OCI-LY7 (cell line): ENCODE data around the gene HSD11B1. TPM values are rescaled to one million over a fixed set of nuclear protein-coding genes. Genes with fewer than 3 reads are reported as not detected.

Experiments used
- BruUV-seq: library from RNA; stranded (reverse); fragments of 400-500 nt; replicated peaks from 2 replicates; lab custom pipeline; 2021; lab: Mats Ljungman, UMichigan
- CTCF ChIA-PET: fragments of 300-600 bp; sonication (Branson Sonifier 250); formaldehyde crosslinking; loops from one replicate; lab custom pipeline; 2022; ENCODE audit warnings: antibody characterized with exemption; ENCODE audit not compliant: unreplicated experiment; lab: Charles Lee
- POLR2A ChIA-PET: fragments of 300-600 bp; sonication (Branson Sonifier 250); formaldehyde crosslinking; loops from one replicate; lab custom pipeline; 2022; ENCODE audit warnings: antibody characterized with exemption; lab: Charles Lee
- DNase-seq: peaks from one replicate; pipeline ENCODE4 v3.0.0-alpha.2; 2015; ENCODE audit warnings: low spot score
- H2AFZ ChIP-seq: fragments of 200-600 bp; sonication (generic), shearing (Covaris generic); 2 replicates; pipeline ENCODE4 v1.6.1; 2014; ENCODE audit warnings: mild to moderate bottlenecking, antibody characterized with exemption, low read length, moderate library complexity
- H3K27ac ChIP-seq: fragments of 200-600 bp; sonication (generic); 2 replicates; pipeline ENCODE4 v1.5.1; 2014; ENCODE audit warnings: mixed run types, low read depth, mild to moderate bottlenecking, moderate library complexity, low read length, inconsistent platforms; ENCODE audit not compliant: poor library complexity, severe bottlenecking
- H3K36me3 ChIP-seq: fragments of 200-600 bp; sonication (generic); 2 replicates; pipeline ENCODE4 v1.6.1; 2014; ENCODE audit warnings: mild to moderate bottlenecking, antibody characterized with exemption, low read length, moderate library complexity, mixed read lengths; ENCODE audit not compliant: insufficient read depth
- H3K4me1 ChIP-seq: fragments of 200-600 bp; sonication (generic); 2 replicates; pipeline ENCODE4 v1.5.1; 2014; ENCODE audit warnings: mild to moderate bottlenecking, low read length; ENCODE audit not compliant: insufficient read depth, poor library complexity, severe bottlenecking
- H3K4me2 ChIP-seq: fragments of 200-600 bp; sonication (generic); 2 replicates; pipeline ENCODE4 v1.6.1; 2014; ENCODE audit warnings: mild to moderate bottlenecking, low read length
- H3K4me3 ChIP-seq: fragments of 200-600 bp; sonication (generic); 2 replicates; pipeline ENCODE4 v1.5.1; 2014; ENCODE audit warnings: mild to moderate bottlenecking, low read depth, low read length; ENCODE audit not compliant: poor library complexity, severe bottlenecking
- H3K79me2 ChIP-seq: fragments of 200-600 bp; sonication (generic); 2 replicates; pipeline ENCODE4 v1.6.1; 2016; ENCODE audit warnings: low read depth, mild to moderate bottlenecking, low read length, moderate library complexity, mixed read lengths; ENCODE audit not compliant: insufficient read depth
- H3K9me2 ChIP-seq: fragments of 200-600 bp; sonication (generic); 2 replicates; pipeline ENCODE4 v1.6.1; 2016; ENCODE audit warnings: mild to moderate bottlenecking, low read length, mixed read lengths; ENCODE audit not compliant: insufficient read depth
- H3K9me3 ChIP-seq: fragments of 200-600 bp; sonication (generic); 2 replicates; pipeline ENCODE4 v1.6.1; 2014; ENCODE audit warnings: mild to moderate bottlenecking, mixed run types, low read length, mixed read lengths
- H4K20me1 ChIP-seq: fragments of 200-600 bp; sonication (generic); 2 replicates; pipeline ENCODE4 v1.6.1; 2014; ENCODE audit warnings: mild to moderate bottlenecking, antibody characterized with exemption, low read length, moderate library complexity, mixed read lengths; ENCODE audit not compliant: insufficient read depth
- CTCF ChIP-seq: fragments of 200-600 bp; sonication (generic); conservative IDR thresholded peaks from 2 replicates; pipeline ENCODE4 v1.5.1; 2014; ENCODE audit warnings: mild to moderate bottlenecking, antibody characterized with exemption, low read length, moderate library complexity, mixed read lengths
- EZH2phosphoT487 ChIP-seq: fragments of 200-600 bp; sonication (generic); IDR thresholded peaks from 2 replicates; pipeline ENCODE4 v1.6.1; 2018; ENCODE audit warnings: low read depth, borderline replicate concordance, mild to moderate bottlenecking, mixed run types, antibody characterized with exemption, low read length, moderate library complexity, mixed read lengths
- intact Hi-C: fragments of 100-400 bp; cut with micrococcal nuclease; formaldehyde crosslinking; loops from one replicate; pipeline ENCODE4 v1.10.0; 2022; ENCODE audit not compliant: unreplicated experiment
- total RNA-seq, 2 experiments: library from RNA; depleted of rRNA in 1 of 2; stranded (reverse); fragments of >200 nt in 1 of 2; shearing (Covaris generic) in 1 of 2; gene quantifications; 2 replicates each; pipeline ENCODE4 v1.2.3, GENCODE V29; 2014 to 2022

The HSD11B1 gene
- total RNA-seq, 2 experiments from 2014 or later: not detected

- H3K4me2 ChIP-seq: no peak overlapping the region
These were observed 10.7 kb downstream of the HSD11B1 start for GRCh38 chr1:209715314-209715713.

GRCh38 chr1:209717818-209718217, 13.2 kb downstream of the HSD11B1 start:
- no peaks in the 10 kb centered on the region for H3K4me1 ChIP-seq
- no peaks in the 10 kb centered on the region for H3K9me2 ChIP-seq
- H3K79me2 ChIP-seq: no peaks in the 10 kb centered on the region
- intact Hi-C loops: no loop called here
- no peaks in the 10 kb centered on the region for H3K9me3 ChIP-seq
- DNase-seq: no peak
- no peak overlapping the region for H3K4me3 ChIP-seq
- no peak overlapping the region for H3K4me2 ChIP-seq
- TF ChIP-seq CTCF (no peak), EZH2phosphoT487 (no peak)
- BruUV-seq: no TSS peak
- CTCF ChIA-PET: no interaction called here
- H3K27ac ChIP-seq: no peak overlapping the region
- POLR2A ChIA-PET: no interaction called here
- no peaks in the 10 kb centered on the region for H3K36me3 ChIP-seq
- no peak overlapping the region for H2AFZ ChIP-seq
- no peaks in the 10 kb centered on the region for H4K20me1 ChIP-seq

More at GRCh38 chr1:209715314-209715713, 10.7 kb downstream of the HSD11B1 start:
- no peak overlapping the region for H2AFZ ChIP-seq
- TF ChIP-seq EZH2phosphoT487 (no peak), CTCF (no peak)
- H3K4me1 ChIP-seq: no peaks in the 10 kb centered on the region
- POLR2A ChIA-PET: no interaction called here
- H3K9me3 ChIP-seq: no peaks in the 10 kb centered on the region
- CTCF ChIA-PET: no interaction called here
- BruUV-seq: no TSS peak
- no peaks in the 10 kb centered on the region for H4K20me1 ChIP-seq
- H3K79me2 ChIP-seq: no peaks in the 10 kb centered on the region
- H3K27ac ChIP-seq: no peak overlapping the region
- H3K4me3 ChIP-seq: no peak overlapping the region
- intact Hi-C loops: no loop called here
- no peak for DNase-seq
- H3K36me3 ChIP-seq: no peaks in the 10 kb centered on the region
- no peaks in the 10 kb centered on the region for H3K9me2 ChIP-seq

GRCh38 chr1:209720326-209720725, 15.7 kb downstream of the HSD11B1 start:
- TF ChIP-seq CTCF (no peak), EZH2phosphoT487 (no peak)
- Histone ChIP-seq H3K79me2 (no peaks in the 10 kb centered on the region), H2AFZ (no peak overlapping the region), H3K27ac (no peak overlapping the region), H3K4me2 (no peak overlapping the region), H3K9me2 (no peaks in the 10 kb centered on the region), H3K4me1 (no peaks in the 10 kb centered on the region), H3K36me3 (no peaks in the 10 kb centered on the region), H3K4me3 (no peak overlapping the region), H4K20me1 (no peaks in the 10 kb centered on the region), H3K9me3 (no peaks in the 10 kb centered on the region)
- DNase-seq: no peak
- no TSS peak for BruUV-seq
- intact Hi-C loops: no loop called here
- ChIA-PET POLR2A (no interaction called here), CTCF (no interaction called here)
